ENCODE data around the gene ENTHD1. TPM values are rescaled to one million over a fixed set of nuclear protein-coding genes. Genes with fewer than 3 reads are reported as not detected.

ENTHD1 gene
- total RNA-seq, 1 experiment from 2014 or later, result not detected

DNA sequence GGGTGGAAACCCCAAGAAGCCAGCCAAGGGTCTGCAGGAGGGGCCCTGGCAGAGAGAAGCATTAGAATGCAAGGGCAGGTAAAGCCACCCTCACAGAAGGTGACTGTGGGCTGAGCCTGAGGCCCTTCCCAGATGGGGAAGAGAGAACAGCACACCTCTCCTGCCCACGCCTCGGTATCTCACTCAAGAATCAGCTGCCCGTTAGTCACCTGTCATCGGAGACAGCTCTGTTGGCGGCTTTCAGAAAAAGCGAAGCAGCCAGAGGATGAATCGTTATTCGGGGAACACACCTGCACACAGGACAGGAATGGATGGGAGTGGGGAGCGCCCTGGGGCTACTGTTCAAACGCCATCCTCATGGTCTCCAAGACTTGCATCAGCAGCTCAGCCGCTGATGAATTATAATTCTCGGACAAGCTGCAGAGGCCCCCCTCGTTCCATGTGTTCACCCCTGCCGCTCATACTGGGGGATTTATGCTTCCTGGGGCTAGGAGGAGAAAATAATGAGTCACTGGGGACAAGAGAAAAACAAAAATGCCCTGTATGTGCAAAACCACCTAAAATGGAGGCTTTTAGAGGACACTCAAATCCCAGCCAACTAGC lies 45.0 kb upstream of the ENTHD1 start:
- intact Hi-C loops (cut with micrococcal nuclease; ENCODE audit: unreplicated experiment), result no loop called here
- Mint-ChIP-seq H3K27me3 (ENCODE audit: insufficient read depth, unreplicated experiment) (peaks cover 18% of the 10 kb centered on the region), H3K27ac (ENCODE audit: unreplicated experiment) (no peak overlapping the region), H3K36me3 (ENCODE audit: insufficient read depth, unreplicated experiment) (no peaks in the 10 kb centered on the region), H3K4me3 (ENCODE audit: unreplicated experiment) (no peak overlapping the region), H3K9me3 (ENCODE audit: unreplicated experiment) (no peaks in the 10 kb centered on the region), H3K4me1 (ENCODE audit: low read depth, unreplicated experiment) (no peaks in the 10 kb centered on the region)
- Histone ChIP-seq H3K4me3 (ENCODE audit: low read depth, low read length) (no peak overlapping the region), H3K36me3 (ENCODE audit: control insufficient read depth, insufficient read depth, low read length) (no peaks in the 10 kb centered on the region; the same call in 1 of the 2 replicates), H3K27me3 (replicated peaks; ENCODE audit: control insufficient read depth, insufficient read depth, low read length) (no peaks in the 10 kb centered on the region; the same call in 1 of the 2 replicates), H3K9me3 (no peaks in the 10 kb centered on the region), H3K4me1 (no peaks in the 10 kb centered on the region)
- TF ChIP-seq, protein P1, sequence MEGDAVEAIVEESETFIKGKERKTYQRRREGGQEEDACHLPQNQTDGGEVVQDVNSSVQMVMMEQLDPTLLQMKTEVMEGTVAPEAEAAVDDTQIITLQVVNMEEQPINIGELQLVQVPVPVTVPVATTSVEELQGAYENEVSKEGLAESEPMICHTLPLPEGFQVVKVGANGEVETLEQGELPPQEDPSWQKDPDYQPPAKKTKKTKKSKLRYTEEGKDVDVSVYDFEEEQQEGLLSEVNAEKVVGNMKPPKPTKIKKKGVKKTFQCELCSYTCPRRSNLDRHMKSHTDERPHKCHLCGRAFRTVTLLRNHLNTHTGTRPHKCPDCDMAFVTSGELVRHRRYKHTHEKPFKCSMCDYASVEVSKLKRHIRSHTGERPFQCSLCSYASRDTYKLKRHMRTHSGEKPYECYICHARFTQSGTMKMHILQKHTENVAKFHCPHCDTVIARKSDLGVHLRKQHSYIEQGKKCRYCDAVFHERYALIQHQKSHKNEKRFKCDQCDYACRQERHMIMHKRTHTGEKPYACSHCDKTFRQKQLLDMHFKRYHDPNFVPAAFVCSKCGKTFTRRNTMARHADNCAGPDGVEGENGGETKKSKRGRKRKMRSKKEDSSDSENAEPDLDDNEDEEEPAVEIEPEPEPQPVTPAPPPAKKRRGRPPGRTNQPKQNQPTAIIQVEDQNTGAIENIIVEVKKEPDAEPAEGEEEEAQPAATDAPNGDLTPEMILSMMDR (IDR thresholded peaks at IDR 0.05; ENCODE audit: insufficient read depth in 1 of 2, low read depth in 1 of 2, low read length in 1 of 2, severe bottlenecking in 1 of 2, unreplicated experiment in 1 of 2), result no peak
- no TSS peak for BruUV-seq (replicated peaks)
- no peak for DNase-seq
- POLR2A ChIA-PET, result no interaction called here
- CTCF ChIA-PET, result interaction anchor here (0.7 kb wide), 1 partner anchor 14 kb away, joined by 3 read pairs; no protein-coding TSS in a partner anchor

DNA sequence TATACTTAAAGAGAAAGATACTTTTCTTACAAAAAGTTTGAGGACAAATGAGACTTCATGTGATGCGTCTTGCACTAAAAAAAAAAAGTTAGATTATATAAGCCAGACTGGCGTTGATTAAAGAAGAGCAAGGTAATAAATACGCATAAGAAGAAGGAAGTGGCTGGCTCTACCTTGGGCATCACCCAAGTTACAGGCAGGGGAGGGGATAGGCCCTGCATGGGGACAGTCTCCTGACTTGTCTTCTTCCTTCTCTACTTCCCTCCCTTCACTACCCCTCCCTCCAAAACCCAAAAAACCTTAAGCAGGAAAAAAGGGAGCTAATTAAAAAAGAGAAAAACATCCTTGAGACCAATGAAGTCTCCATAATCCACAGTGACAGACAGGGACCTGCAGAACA lies 44.3 kb upstream of the ENTHD1 start:
- intact Hi-C loops (cut with micrococcal nuclease; ENCODE audit: unreplicated experiment), result no loop called here
- Mint-ChIP-seq H3K36me3 (ENCODE audit: insufficient read depth, unreplicated experiment) (no peaks in the 10 kb centered on the region), H3K4me1 (ENCODE audit: low read depth, unreplicated experiment) (no peaks in the 10 kb centered on the region), H3K4me3 (ENCODE audit: unreplicated experiment) (no peak overlapping the region), H3K27me3 (ENCODE audit: insufficient read depth, unreplicated experiment) (peaks cover 22% of the 10 kb centered on the region), H3K9me3 (ENCODE audit: unreplicated experiment) (no peaks in the 10 kb centered on the region), H3K27ac (ENCODE audit: unreplicated experiment) (no peak overlapping the region)
- no TSS peak for BruUV-seq (replicated peaks)
- H3K9me3 ChIP-seq, result no peaks in the 10 kb centered on the region
- TF ChIP-seq, protein P1 (IDR thresholded peaks at IDR 0.05; ENCODE audit: insufficient read depth in 1 of 2, low read depth in 1 of 2, low read length in 1 of 2, severe bottlenecking in 1 of 2, unreplicated experiment in 1 of 2), result no peak
- H3K27me3 ChIP-seq (replicated peaks; ENCODE audit: control insufficient read depth, insufficient read depth, low read length), result no peaks in the 10 kb centered on the region; the same call in 1 of the 2 replicates
- DNase-seq, result no peak
- H3K4me3 ChIP-seq (ENCODE audit: low read depth, low read length), result no peak overlapping the region
- CTCF ChIA-PET, result interaction anchor here (0.7 kb wide), 1 partner anchor 14 kb away, joined by 3 read pairs; no protein-coding TSS in a partner anchor
- no peaks in the 10 kb centered on the region; the same call in 1 of the 2 replicates for H3K36me3 ChIP-seq (ENCODE audit: control insufficient read depth, insufficient read depth, low read length)
- POLR2A ChIA-PET, result no interaction called here
- no peaks in the 10 kb centered on the region for H3K4me1 ChIP-seq

DNA sequence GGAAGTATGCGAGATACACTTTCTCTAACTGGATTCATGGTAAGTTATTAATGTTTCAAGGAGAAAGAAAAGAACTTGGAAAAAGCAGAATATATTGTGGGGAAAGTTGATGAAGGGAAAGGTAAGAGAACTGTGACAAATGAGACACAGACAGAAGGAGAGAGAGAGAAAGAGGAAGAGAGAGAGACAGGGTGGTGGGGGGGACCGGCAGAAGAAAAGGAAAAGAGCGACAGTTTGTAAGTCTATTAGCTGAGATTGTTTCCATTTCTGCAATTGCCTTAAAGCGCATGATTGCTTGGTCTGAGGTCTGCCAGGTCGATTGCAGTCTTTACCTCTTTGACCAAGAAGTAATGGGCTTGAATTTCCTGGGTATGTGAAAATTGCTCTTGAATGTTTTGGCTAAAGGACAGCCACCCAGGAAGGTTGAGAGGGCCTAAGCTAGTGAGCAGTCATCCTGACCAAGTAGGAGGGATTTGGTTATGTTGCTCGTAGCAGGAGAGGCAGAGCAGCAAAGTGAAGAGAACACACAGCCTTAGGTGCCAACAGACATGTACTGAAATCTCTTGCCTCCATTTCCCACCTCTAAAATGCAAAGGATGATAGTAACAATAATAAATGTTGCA lies 43.1 kb upstream of the ENTHD1 start:
- Mint-ChIP-seq H3K36me3 (ENCODE audit: insufficient read depth, unreplicated experiment) (no peaks in the 10 kb centered on the region), H3K27me3 (ENCODE audit: insufficient read depth, unreplicated experiment) (peaks cover 23% of the 10 kb centered on the region)
- TF ChIP-seq, protein P1 (IDR thresholded peaks at IDR 0.05; ENCODE audit: insufficient read depth in 1 of 2, low read depth in 1 of 2, low read length in 1 of 2, severe bottlenecking in 1 of 2, unreplicated experiment in 1 of 2), result no peak

More for the DNA sequence above, 43.1 kb upstream of the ENTHD1 start:
- no peaks in the 10 kb centered on the region for H3K4me1 ChIP-seq
- H3K4me1 Mint-ChIP-seq (ENCODE audit: low read depth, unreplicated experiment), result no peaks in the 10 kb centered on the region
- H3K4me3 Mint-ChIP-seq (ENCODE audit: unreplicated experiment), result no peak overlapping the region
- no peak for DNase-seq
- H3K9me3 Mint-ChIP-seq (ENCODE audit: unreplicated experiment), result no peaks in the 10 kb centered on the region
- BruUV-seq (replicated peaks), result no TSS peak
- ChIA-PET CTCF (no interaction called here), POLR2A (no interaction called here)
- H3K27me3 ChIP-seq (replicated peaks; ENCODE audit: control insufficient read depth, insufficient read depth, low read length), result no peaks in the 10 kb centered on the region; the same call in 1 of the 2 replicates
- no peak overlapping the region for H3K27ac Mint-ChIP-seq (ENCODE audit: unreplicated experiment)
- intact Hi-C loops (cut with micrococcal nuclease; ENCODE audit: unreplicated experiment), result no loop called here
- no peaks in the 10 kb centered on the region for H3K9me3 ChIP-seq
- no peak overlapping the region for H3K4me3 ChIP-seq (ENCODE audit: low read depth, low read length)
- H3K36me3 ChIP-seq (ENCODE audit: control insufficient read depth, insufficient read depth, low read length), result no peaks in the 10 kb centered on the region; the same call in 1 of the 2 replicates

Data from Caco-2 (cell line).